ENCODE results near the gene JARID2.
A peak's percentile ranks its signal among the peaks of the same experiment; 100 is the strongest.
"Not testable (repeated sequence)": the region's sequence is repeated elsewhere in the genome, so short reads cannot be mapped to it uniquely, and the experiment has no call there.

Gene JARID2

DNA sequence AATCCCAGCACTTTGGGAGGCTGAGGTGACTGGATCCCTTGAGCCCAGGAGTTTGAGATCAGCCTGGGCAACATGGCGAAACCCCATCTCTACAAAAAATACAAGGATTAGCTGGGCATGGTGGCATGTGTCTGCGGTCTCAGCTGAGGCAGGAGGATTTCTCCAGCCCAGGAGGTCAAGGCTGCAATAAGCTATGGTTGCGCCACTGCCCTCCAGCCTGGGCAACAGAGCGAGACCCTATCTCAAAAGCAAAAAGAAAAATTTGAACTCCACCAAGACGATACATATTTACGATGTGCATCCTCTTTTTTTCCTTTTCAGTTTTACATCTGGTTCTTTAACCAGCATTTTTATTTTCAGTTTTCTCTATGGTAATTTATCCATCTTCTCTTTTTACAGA lies 162.1 kb downstream of the JARID2 start:
- ATAC-seq (replicated peaks; ENCODE audit: extremely low read depth, poor library complexity, severe bottlenecking) = no peak
- H3K9me3 Mint-ChIP-seq = no peaks in the 10 kb centered on the region
- DNase-seq (ENCODE audit: low spot score in 2 of 2) = no peak
- peaks cover under 1% of the 10 kb centered on the region for H3K36me3 Mint-ChIP-seq (ENCODE audit: insufficient read depth)
- H3K27me3 Mint-ChIP-seq = no peaks in the 10 kb centered on the region
- peaks cover 77% of the 10 kb centered on the region for H3K4me1 Mint-ChIP-seq
- no peak overlapping the region for H3K4me3 Mint-ChIP-seq
- no peak overlapping the region for H3K27ac Mint-ChIP-seq (ENCODE audit: low read depth)

DNA sequence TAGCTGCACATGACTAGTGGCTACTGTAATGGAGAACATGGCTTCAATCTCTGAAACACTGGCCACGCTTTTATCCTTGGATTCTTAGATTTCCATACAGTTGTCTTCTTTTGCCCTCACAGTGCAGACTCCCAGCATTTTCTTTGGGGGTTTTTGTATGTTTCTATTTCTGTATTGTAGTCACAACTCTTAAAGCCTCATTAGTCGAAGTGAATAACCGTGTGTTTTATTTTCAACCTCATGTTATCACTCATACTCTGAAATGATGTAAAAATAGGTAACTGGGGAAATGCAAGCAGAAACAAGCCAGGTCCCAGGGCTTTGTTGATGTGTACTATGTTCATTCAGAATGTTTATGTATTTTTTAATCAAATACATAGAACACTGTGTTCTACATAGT lies 162.9 kb downstream of the JARID2 start:
- Mint-ChIP-seq H3K27me3 (no peaks in the 10 kb centered on the region), H3K9me3 (no peaks in the 10 kb centered on the region), H3K4me3 (no peak overlapping the region), H3K27ac (ENCODE audit: low read depth) (no peak overlapping the region), H3K4me1 (peaks cover 70% of the 10 kb centered on the region), H3K36me3 (ENCODE audit: insufficient read depth) (peaks cover 2% of the 10 kb centered on the region)
- ATAC-seq (replicated peaks; ENCODE audit: extremely low read depth, poor library complexity, severe bottlenecking) (no peak), DNase-seq (ENCODE audit: low spot score in 2 of 2) (no peak)

DNA sequence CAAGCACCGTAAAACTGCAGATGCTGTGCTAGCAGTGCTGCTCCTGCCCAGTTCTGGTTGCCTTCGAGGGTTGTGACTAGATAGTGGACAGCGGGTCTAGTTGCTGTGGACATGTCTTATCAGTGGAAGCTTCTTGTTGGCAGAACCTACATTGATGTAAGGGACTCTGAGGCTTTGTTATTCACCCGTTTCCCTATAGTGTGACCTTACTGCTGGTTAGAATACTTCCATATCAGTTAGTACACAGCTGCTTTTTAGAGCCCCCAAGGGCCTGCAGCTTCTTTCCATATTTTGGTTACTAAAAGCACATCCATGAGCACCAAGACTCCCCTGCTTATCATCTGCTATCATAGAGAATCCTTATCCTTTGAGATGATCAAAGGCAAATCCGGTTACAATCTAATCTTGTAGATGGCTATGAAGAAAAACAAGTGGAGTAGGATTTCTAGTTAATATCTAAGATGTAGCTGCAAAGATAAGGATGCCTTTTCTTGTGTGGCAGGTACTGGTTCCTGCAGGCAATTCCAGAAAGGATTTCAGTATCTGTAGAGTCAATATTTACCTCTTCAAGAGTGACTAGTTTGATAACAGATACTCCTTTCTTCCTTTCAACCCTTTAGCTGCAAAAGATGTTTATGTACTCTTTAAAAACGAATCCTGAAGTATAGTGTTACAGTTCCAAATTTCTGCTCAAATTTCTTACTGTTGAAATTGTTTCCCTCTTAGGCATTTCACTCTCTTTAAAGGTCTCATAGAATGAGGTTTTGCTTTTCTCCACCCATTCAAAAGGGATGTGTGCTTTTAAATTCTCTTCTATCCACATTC lies 163.6 kb downstream of the JARID2 start:
- no peak overlapping the region for H3K4me3 Mint-ChIP-seq
- ATAC-seq (replicated peaks; ENCODE audit: extremely low read depth, poor library complexity, severe bottlenecking) (no peak), DNase-seq (ENCODE audit: low spot score in 2 of 2) (no peak)
- no peaks in the 10 kb centered on the region for H3K9me3 Mint-ChIP-seq
- H3K4me1 Mint-ChIP-seq = peaks cover 63% of the 10 kb centered on the region
- H3K36me3 Mint-ChIP-seq (ENCODE audit: insufficient read depth) = peaks cover 2% of the 10 kb centered on the region
- H3K27me3 Mint-ChIP-seq = no peaks in the 10 kb centered on the region
- H3K27ac Mint-ChIP-seq (ENCODE audit: low read depth) = no peak overlapping the region

DNA sequence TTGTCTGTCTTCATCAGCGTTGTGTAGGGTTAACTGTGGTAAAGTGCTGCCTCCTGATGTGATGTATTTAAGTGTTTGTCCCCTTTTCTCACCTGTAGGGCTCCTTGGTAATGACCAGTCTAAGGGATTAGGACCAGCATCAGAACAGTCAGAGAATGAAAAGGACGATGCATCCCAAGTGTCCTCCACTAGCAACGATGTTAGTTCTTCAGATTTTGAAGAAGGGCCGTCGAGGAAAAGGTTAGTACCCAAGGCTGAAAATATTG lies 164.2 kb downstream of the JARID2 start:
- Mint-ChIP-seq H3K4me1 (peaks cover 58% of the 10 kb centered on the region), H3K36me3 (ENCODE audit: insufficient read depth) (peaks cover 2% of the 10 kb centered on the region), H3K9me3 (no peaks in the 10 kb centered on the region), H3K27me3 (no peaks in the 10 kb centered on the region), H3K4me3 (no peak overlapping the region), H3K27ac (ENCODE audit: low read depth) (no peak overlapping the region)
- no peak for ATAC-seq (replicated peaks; ENCODE audit: extremely low read depth, poor library complexity, severe bottlenecking)
- DNase-seq (ENCODE audit: low spot score in 2 of 2) = no peak

DNA sequence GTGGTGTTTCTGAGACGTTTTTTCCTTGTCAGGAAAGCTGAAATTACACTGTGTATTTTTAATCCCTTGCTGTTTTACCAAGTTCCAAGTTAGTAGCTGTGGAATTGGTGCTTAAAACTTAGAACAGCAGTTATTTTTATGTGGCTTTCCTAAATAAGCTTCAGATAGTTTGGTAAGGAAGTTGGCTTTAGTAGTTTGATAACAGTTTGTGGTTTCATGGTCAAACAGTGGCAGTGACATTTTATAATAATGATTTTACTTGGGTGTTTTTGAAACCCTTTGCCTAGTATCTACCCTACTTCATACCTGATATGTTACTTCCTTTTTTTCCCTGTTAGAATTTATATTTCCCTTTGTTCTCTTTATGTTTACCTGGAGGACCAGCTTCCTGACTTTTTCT lies 164.9 kb downstream of the JARID2 start:
- no peaks in the 10 kb centered on the region for H3K27me3 Mint-ChIP-seq
- peak overlapping the region; percentile 63 for H3K27ac Mint-ChIP-seq (ENCODE audit: low read depth)
- no peak overlapping the region for H3K4me3 Mint-ChIP-seq
- H3K36me3 Mint-ChIP-seq (ENCODE audit: insufficient read depth) = peaks cover 2% of the 10 kb centered on the region
- DNase-seq (ENCODE audit: low spot score in 2 of 2) (no peak), ATAC-seq (replicated peaks; ENCODE audit: extremely low read depth, poor library complexity, severe bottlenecking) (no peak)
- H3K4me1 Mint-ChIP-seq = peaks cover 53% of the 10 kb centered on the region
- no peaks in the 10 kb centered on the region for H3K9me3 Mint-ChIP-seq

DNA sequence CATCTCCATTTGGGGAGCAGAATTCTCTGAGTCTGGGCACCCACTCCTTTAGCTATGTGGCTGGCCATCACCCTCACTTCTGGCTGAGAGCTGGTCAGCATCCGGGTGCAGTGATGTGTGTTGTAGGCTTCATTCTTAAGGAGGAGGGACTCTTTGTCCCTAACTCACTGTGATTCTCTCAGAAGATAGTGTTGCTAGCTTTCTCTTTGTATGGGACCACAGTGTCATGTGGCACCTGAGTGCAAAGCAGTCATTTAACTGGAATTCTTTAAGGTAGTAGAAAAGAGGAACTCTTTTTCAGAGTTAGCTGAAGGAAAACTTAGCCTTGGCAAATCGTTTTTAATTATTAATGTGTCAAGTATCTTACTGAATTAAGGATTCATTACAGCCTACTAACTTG lies 165.9 kb downstream of the JARID2 start:
- H3K4me1 Mint-ChIP-seq = peaks cover 48% of the 10 kb centered on the region
- peaks cover 2% of the 10 kb centered on the region for H3K36me3 Mint-ChIP-seq (ENCODE audit: insufficient read depth)
- H3K9me3 Mint-ChIP-seq = no peaks in the 10 kb centered on the region
- DNase-seq (ENCODE audit: low spot score in 2 of 2) (no peak), ATAC-seq (replicated peaks; ENCODE audit: extremely low read depth, poor library complexity, severe bottlenecking) (no peak)
- H3K27ac Mint-ChIP-seq (ENCODE audit: low read depth) = no peak overlapping the region
- no peak overlapping the region for H3K4me3 Mint-ChIP-seq
- H3K27me3 Mint-ChIP-seq = no peaks in the 10 kb centered on the region

DNA sequence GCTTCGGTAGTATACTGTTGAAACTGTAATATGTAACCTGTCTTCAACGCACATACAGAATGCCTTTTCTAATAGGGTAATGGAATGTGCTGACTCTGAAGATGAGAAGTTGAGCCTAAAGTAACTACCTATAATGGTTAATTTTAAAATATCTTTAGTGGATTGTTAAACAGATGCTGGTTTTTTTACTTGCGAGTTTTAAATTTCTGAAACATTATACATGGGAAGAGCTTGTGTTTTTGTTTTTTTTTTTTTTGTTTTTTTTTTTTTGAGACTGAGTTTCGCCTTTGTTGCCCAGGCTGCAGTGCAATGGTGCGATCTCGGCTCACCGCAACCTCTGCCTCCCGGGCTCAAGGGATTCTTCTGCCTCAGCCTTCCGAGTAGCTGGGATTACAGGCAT lies 166.9 kb downstream of the JARID2 start:
- Mint-ChIP-seq H3K27ac (ENCODE audit: low read depth) (no peak overlapping the region), H3K27me3 (no peaks in the 10 kb centered on the region), H3K4me3 (no peak overlapping the region), H3K36me3 (ENCODE audit: insufficient read depth) (peaks cover 2% of the 10 kb centered on the region), H3K4me1 (peaks cover 43% of the 10 kb centered on the region), H3K9me3 (no peaks in the 10 kb centered on the region)
- no peak for DNase-seq (ENCODE audit: low spot score in 2 of 2)
- no peak for ATAC-seq (replicated peaks; ENCODE audit: extremely low read depth, poor library complexity, severe bottlenecking)

DNA sequence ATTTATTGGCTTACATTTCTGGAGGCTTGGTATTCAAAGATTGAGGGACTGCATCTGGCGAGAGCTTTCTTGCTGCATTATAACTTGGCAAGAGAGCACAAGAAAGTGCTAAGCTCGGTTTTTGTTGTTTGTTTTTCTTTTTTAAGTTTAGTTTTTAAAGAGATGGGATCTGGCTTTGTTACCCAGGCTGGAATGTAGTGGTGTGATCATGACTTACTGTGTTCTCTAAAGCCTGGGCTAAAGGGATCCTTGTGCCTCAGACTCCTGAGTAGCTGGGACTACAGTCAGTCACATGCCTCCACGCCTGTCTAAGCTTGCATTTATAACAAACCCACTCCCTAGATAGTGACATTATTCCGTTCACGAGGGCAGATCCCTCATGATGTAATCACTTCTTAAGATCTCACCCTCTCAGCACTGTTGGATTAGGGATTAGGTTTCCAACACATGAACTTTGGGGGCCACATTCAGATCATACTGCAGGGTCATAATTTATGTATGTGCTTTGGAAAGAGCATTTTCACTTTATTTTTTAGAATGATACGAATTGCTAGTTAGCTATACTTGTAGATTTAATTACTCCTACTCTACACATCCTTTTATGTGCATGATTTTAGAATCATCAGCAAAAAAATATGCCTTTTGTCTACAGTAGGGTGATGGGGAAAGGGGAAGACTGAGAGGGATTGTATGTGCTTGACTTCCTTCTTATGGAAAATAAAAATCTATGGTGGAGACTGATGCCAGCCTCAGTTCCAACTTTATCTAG lies 167.8 kb downstream of the JARID2 start:
- peaks cover 38% of the 10 kb centered on the region for H3K4me1 Mint-ChIP-seq
- no peak overlapping the region for H3K4me3 Mint-ChIP-seq
- peak overlapping the region; percentile 22 for H3K27ac Mint-ChIP-seq (ENCODE audit: low read depth)
- ATAC-seq (replicated peaks; ENCODE audit: extremely low read depth, poor library complexity, severe bottlenecking) = no peak
- H3K36me3 Mint-ChIP-seq (ENCODE audit: insufficient read depth) = peaks cover 5% of the 10 kb centered on the region
- no peaks in the 10 kb centered on the region for H3K9me3 Mint-ChIP-seq
- no peak for DNase-seq (ENCODE audit: low spot score in 2 of 2)
- H3K27me3 Mint-ChIP-seq = no peaks in the 10 kb centered on the region

DNA sequence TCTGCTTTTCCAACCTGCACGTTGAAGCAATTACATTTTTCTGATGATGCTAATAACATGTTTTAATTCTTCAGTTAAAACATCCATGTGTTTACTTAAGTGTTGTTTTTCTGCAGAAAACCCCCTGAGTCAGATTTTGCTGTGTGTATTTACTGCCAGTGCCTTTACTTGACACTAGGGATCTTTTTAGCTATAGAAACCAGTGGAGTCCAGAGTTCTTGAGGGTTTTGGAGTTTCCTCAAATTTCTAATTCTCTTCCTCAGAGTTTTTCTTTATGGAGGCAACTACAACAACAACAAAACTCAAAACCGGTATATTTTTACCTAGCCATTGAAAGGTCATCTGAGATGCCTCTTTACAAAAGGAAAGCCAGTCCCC lies 168.4 kb downstream of the JARID2 start:
- ATAC-seq (replicated peaks; ENCODE audit: extremely low read depth, poor library complexity, severe bottlenecking) = no peak
- peaks cover 5% of the 10 kb centered on the region for H3K36me3 Mint-ChIP-seq (ENCODE audit: insufficient read depth)
- no peak for DNase-seq (ENCODE audit: low spot score in 2 of 2)
- no peak overlapping the region for H3K4me3 Mint-ChIP-seq
- no peaks in the 10 kb centered on the region for H3K27me3 Mint-ChIP-seq
- H3K27ac Mint-ChIP-seq (ENCODE audit: low read depth) = peak overlapping the region; percentile 22
- H3K4me1 Mint-ChIP-seq = peaks cover 33% of the 10 kb centered on the region
- H3K9me3 Mint-ChIP-seq = peaks cover 2% of the 10 kb centered on the region

DNA sequence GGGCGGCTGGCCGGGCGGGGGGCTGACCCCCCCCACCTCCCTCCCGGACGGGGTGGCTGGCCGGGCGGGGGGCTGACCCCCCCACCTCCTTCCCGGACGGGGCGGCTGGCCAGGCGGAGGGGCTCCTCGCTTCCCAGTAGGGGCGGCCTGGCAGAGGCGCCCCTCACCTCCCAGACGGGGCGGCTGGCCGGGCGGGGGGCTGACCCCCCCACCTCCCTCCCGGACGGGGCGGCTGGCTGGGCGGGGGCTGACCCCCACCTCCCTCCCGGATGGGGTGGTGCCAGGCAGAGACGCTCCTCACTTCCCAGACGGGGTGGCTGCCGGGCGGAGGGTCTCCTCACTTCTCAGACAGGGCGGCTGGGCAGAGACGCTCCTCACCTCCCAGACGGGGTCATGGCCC lies 169.8 kb downstream of the JARID2 start:
- H3K36me3 Mint-ChIP-seq (ENCODE audit: insufficient read depth); H3K27ac Mint-ChIP-seq (ENCODE audit: low read depth); DNase-seq (ENCODE audit: low spot score in 2 of 2); H3K9me3 Mint-ChIP-seq; H3K4me3 Mint-ChIP-seq; H3K27me3 Mint-ChIP-seq; ATAC-seq (replicated peaks; ENCODE audit: extremely low read depth, poor library complexity, severe bottlenecking): not testable (repeated sequence)
- peaks cover 25% of the 10 kb centered on the region for H3K4me1 Mint-ChIP-seq

DNA sequence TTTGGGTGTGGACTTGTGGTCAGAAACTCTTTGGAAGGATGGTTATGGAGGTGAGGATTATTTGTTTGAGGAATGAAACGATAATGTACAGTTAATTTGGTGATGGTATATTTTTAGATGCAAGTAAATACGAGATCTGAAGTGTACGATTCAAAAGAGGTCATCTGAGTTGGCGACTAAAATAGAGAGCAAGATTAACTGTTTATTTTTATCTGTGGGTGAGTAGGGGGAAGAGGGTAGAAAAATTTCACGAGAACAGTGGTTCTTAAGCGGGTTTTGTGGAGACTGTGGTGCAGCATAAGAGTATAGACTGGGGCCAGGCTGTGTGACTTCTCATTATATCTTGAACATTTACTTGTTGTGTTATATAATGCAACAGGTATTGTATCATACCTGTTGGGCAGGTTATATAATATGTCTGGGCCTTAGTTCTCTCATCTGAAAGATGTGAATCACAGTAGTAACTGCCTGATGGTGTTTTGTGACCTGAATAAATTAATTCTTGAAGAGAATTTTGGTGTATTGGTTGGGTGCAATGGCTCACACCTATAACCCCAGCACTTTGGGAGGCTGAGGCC lies 171.2 kb downstream of the JARID2 start:
- no peak overlapping the region for H3K27ac Mint-ChIP-seq (ENCODE audit: low read depth)
- H3K9me3 Mint-ChIP-seq = peaks cover 5% of the 10 kb centered on the region
- peaks cover 9% of the 10 kb centered on the region for H3K36me3 Mint-ChIP-seq (ENCODE audit: insufficient read depth)
- ATAC-seq (replicated peaks; ENCODE audit: extremely low read depth, poor library complexity, severe bottlenecking) (no peak), DNase-seq (ENCODE audit: low spot score in 2 of 2) (no peak)
- H3K4me1 Mint-ChIP-seq = peaks cover 24% of the 10 kb centered on the region
- H3K4me3 Mint-ChIP-seq = no peak overlapping the region
- no peaks in the 10 kb centered on the region for H3K27me3 Mint-ChIP-seq

DNA sequence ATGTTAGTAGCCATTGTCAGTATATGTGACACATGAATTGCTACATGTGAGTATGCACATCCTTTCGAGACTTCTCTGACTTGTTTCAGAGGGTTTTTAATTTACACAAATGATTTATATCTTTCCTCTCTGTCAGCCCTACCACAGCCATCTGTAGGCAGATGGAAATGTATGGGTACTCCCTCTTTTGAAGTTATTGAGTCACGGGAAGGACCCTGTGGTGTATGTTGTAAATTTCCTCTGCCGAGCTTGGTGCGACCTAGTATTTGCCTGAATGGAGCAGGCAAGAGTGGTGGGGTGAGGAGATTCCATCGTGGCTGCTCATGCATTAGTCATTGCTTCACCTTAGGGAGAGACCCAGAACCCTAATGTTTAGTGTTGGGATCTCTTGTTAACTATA lies 171.9 kb downstream of the JARID2 start:
- peaks cover 24% of the 10 kb centered on the region for H3K4me1 Mint-ChIP-seq
- H3K9me3 Mint-ChIP-seq = peaks cover 5% of the 10 kb centered on the region
- H3K27ac Mint-ChIP-seq (ENCODE audit: low read depth) = peak overlapping the region; percentile 77
- no peak for DNase-seq (ENCODE audit: low spot score in 2 of 2)
- H3K4me3 Mint-ChIP-seq = no peak overlapping the region
- H3K36me3 Mint-ChIP-seq (ENCODE audit: insufficient read depth) = peaks cover 12% of the 10 kb centered on the region
- ATAC-seq (replicated peaks; ENCODE audit: extremely low read depth, poor library complexity, severe bottlenecking) = no peak
- no peaks in the 10 kb centered on the region for H3K27me3 Mint-ChIP-seq

DNA sequence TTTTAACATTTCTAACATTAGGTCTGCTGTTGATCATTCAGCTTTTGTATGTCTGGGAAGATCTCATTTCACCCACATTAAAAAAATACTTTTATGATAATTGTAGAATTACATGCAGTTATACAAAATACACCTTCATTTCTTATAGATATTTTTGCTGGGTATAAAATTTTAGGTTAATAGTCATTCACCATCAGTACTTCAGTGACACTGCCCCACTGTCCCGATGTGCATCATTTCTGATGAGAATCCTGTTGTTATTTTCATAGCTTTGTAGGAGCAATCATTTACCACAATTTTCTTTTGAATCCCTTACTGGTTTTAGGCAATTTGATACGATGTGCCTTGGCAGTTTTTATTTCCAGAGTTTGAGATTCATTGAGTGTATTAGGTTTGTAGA lies 173.6 kb downstream of the JARID2 start:
- Mint-ChIP-seq H3K27ac (ENCODE audit: low read depth) (no peak overlapping the region), H3K27me3 (no peaks in the 10 kb centered on the region), H3K4me3 (no peak overlapping the region), H3K36me3 (ENCODE audit: insufficient read depth) (peaks cover 14% of the 10 kb centered on the region), H3K4me1 (peaks cover 36% of the 10 kb centered on the region), H3K9me3 (peaks cover 5% of the 10 kb centered on the region)
- DNase-seq (ENCODE audit: low spot score in 2 of 2) (no peak), ATAC-seq (replicated peaks; ENCODE audit: extremely low read depth, poor library complexity, severe bottlenecking) (no peak)
